Activated naive CD8-positive, alpha-beta T cell treated with anti-CD3 and anti-CD28 coated beads, Interleukin-2, amount 50 U/mL, for 16 hours (primary cell): ENCODE data around the gene NINJ2.

ENCODE experiments used
- DNase-seq: peaks from one replicate; pipeline ENCODE4 v3.0.0-alpha.2; 2020; ENCODE audit warnings: low read depth, low spot score

The NINJ2 gene

DNA sequence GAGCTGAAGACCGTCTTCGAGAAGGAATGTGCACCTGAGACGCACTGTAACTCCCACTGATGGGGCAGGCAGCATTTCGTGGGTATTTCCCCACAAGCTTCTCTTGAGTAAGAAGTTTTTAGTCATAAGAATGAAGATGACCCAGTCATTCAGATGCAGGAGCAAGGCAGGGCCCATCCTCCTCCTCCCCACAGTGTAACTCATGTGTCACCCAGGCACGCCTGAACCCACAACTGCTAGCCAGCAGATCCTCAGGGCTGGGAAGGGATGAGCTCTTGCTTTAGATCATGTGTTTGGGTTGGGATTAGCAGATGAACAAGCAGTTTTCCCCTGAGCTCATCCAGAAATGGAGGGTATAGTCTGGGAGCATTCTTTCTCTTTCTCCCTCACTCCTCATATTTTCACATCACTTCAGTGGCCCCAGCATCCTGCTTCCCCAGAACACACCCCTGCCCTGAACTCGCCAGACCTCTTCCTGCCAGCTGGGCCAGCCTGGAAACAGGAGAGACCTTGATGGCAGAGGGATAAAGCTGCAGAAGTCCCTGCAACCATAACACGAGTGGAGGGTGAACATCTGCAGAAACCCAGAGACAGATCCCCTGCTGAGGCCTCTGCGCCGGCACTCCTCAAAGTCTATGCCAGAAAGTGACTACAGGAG is 130.2 kb downstream of the NINJ2 start:
- DNase-seq: no peak

GRCh38 chr12:531951-532585 is 131.2 kb downstream of the NINJ2 start:
- DNase-seq: no peak

DNA sequence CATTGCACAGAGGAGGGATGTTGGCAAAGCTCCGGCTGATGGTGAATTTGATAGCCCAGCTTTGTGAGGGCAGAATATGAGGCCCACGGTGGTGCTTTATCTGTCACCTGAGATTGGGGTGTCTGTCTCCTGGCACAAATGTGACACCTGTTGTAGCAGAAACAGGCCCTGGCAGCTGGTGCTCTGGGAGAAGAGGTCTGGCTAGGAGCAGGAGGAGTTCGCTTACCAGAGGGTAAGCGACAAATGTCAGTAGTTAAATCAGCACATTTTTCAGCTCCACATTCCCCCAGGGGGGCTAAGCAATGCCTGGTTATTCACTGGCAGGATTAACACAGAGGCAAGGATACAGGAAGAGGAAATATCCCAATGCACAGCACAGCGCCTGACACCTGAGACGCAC is 132.4 kb downstream of the NINJ2 start:
- no peak for DNase-seq

DNA sequence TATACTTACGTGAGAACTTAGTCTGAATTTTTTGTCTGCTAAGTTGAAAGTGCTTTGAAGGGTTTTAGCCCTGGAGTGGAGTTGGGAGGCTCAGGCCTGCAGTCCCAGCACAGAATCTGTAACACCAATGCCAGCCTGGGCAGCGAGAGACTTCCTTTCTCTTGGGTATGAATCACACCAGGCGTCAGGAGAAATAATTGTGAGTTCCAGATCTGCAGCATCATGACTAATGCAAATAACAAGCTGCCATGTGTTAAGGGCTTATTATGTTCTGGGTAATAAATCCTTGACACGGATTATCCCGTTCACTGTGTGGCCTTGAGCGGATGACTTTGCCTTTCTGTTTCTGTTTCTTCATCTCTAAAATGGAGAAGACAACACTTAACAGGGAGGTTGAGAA is 132.9 kb downstream of the NINJ2 start:
- no peak for DNase-seq

DNA sequence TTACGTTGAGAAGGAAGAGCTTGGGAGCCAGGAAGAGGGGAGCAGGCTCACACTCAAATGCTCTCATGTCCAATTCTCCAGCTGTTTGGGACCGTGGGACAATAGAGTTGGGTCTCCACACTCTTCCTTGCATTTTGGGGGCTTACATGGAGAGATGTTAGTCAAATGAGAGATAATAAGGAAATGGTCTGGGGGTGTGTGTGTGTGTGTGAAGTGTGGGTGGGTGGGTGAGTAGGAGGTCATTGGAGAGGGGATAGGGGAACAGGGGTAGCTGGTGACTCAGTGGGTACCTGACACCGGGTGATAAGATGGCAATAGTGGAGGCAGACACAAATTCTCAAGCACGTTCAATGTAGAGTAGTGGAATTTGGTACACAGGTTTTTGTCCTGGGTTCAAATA is 135.5 kb downstream of the NINJ2 start:
- no peak for DNase-seq

GRCh38 chr12:527241-527640 is 136.0 kb downstream of the NINJ2 start:
- no peak for DNase-seq

- DNase-seq: no peak
Measured at GRCh38 chr12:526089-526488, 137.2 kb downstream of the NINJ2 start.

GRCh38 chr12:524167-524951 is 138.9 kb downstream of the NINJ2 start:
- no peak for DNase-seq

DNA sequence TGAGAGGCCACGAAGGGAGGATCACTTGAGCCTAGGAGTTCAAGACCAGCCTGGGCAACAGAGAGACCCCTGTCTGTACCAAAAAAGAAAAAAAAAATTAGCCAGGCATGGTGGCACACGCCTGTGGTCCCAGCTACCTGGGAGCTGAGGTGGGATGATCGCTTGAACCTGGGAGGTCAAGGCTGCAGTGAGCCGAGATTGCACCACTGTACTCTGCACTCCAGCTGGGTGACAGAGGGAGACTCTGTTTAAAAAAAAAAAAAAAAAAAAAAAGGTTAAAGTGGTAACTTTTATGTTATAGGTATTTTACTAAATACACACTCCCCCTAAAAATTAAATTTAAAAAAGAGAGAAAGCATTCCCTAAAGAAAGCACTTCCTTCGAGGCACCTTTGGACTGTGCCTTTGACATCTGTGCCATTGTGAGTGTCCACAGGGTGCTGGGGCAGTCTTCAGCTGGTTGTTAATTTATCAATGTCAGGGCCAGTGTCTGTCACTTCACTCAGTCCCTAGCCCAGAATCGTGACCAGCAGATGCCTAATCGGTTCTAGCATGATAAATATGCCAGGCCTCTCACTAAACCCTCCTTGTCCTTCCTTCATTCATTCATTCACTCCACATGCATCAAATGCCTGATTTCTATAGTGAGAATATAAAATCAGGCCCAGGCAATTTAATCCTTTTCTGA is 140.4 kb downstream of the NINJ2 start:
- no peak for DNase-seq

- DNase-seq: no peak
Measured at GRCh38 chr12:520119-520518, 143.1 kb downstream of the NINJ2 start.

DNA sequence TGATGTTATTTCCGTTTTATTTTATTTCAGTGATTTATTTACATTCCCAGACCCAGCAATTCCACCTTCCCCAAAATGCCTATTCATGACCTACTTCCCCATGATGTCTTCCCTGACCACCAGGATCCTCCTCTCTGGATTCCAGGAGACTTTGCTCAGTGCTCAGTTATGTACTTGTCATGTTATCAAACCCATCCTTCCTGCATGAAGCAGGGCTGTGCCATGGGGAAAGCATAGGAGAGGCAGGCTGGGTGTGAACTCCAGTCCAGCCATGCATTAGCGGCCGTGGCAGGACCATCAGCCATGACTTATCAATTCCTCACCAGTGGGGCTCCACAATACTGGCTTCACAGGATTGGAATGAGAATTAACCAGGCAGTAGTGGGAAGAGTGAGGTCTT is 145.7 kb downstream of the NINJ2 start:
- DNase-seq: no peak
